G401 (cell line): ENCODE measurements around the gene ATP5F1E. TPM values are rescaled to one million over a fixed set of nuclear protein-coding genes. Genes with fewer than 3 reads are reported as not detected.

Experiments used
- DNase-seq: peaks from one replicate; pipeline ENCODE4 v3.0.0-alpha.2; 2015; ENCODE audit warnings: low spot score
- in situ Hi-C: cut with HindIII; loops from 2 replicates; pipeline ENCODE4 v1.10.0; 2016; ENCODE audit warnings: low sequenced_read_pairs, mixed read lengths
- total RNA-seq: library from RNA; depleted of rRNA; stranded (reverse); fragments of >200 nt; shearing (Covaris generic); gene quantifications from 2 replicates; pipeline ENCODE4 v1.2.3, GENCODE V29; 2014

Gene ATP5F1E
- total RNA-seq, 1 experiment from 2014 or later, result 35.4 TPM

GRCh38 chr20:59010321-59010994 lies 21.7 kb downstream of the ATP5F1E start:
- in situ Hi-C loops, result no loop called here
- no peak for DNase-seq

GRCh38 chr20:59008715-59009336 lies 23.3 kb downstream of the ATP5F1E start:
- no peak for DNase-seq
- in situ Hi-C loops, result no loop called here

GRCh38 chr20:59007665-59008511 lies 24.2 kb downstream of the ATP5F1E start:
- no peak for DNase-seq
- in situ Hi-C loops, result no loop called here

- no peak for DNase-seq
- in situ Hi-C loops, result no loop called here
These were observed 25.1 kb downstream of the ATP5F1E start, which contains the start of gene CTSZ for GRCh38 chr20:59006864-59007664. Gene CTSZ, minus strand, starts transcription at chr20:59007254. Its CDS starts 126 bp downstream, at chr20:59007128.

- DNase-seq, result peak; percentile 41
- in situ Hi-C loops, result no loop called here
These were observed 25.8 kb downstream of the ATP5F1E start for GRCh38 chr20:59006167-59006863.

GRCh38 chr20:59005523-59006166 lies 26.5 kb downstream of the ATP5F1E start:
- in situ Hi-C loops, result no loop called here

GRCh38 chr20:59004763-59005522 lies 27.2 kb downstream of the ATP5F1E start:
- in situ Hi-C loops, result no loop called here
- peak; percentile 37 for DNase-seq

More at GRCh38 chr20:59005523-59006166, 26.5 kb downstream of the ATP5F1E start:
- no peak for DNase-seq

GRCh38 chr20:59004493-59004762 lies 27.7 kb downstream of the ATP5F1E start:
- no peak for DNase-seq
- in situ Hi-C loops, result no loop called here

DNA sequence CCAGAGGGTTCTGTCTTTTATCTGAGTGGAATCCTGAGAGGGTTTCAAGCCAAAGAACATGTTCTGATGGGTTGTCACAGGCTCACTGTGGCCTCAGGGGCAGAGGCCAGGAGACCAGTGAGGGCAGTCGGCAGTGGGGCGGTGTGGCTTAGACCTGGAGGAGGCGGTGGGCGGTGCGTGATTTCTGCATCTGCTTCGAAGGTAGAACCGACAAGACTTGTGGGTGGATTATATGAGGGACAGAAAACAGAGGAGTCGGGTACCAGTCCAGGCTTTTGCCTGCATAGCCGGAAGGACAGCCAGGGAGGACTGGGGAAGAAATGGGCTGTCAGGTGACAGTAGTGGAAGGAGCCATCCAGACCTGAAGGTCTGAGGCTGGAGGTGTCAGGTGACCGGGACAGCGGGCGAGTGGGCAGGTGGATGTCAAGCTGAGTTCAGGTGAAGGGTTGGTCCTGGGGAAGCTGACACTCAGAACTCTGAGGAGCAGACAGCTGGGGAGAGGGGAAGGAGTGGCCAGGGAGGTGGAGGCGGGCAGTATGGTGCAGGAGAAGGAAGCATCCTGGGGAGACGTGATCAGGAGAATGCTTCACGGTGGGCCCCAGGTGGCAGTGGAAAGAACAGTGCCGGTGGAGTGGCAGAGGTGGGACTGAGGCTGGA lies 28.2 kb downstream of the ATP5F1E start:
- DNase-seq, result peak; percentile 49
- in situ Hi-C loops, result no loop called here

DNA sequence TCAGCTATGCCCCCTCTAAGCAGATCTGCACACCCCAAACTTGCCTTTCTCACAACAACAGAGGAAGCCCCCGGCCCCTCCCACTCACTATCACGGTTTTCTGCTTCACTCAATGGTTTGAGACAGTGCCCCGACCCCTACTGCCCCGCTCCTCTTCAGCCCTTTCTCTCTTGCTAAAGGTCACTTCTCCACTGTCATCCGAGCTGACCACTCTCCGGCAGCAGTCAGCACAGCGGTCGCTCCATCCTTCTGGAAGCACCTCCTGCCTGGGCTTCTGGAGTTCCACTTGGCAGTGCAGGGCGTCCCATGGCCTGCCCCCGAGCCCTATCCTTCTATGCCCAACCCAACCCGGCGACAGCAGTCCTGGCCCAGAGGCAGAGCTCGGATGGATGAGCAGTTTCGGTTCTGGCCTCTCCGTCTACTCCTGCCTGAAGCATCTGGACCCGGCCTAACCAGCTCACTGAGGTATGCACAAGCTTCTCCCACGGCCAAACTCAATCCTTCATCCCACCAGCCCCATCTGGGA lies 29.2 kb downstream of the ATP5F1E start:
- in situ Hi-C loops, result no loop called here

DNA sequence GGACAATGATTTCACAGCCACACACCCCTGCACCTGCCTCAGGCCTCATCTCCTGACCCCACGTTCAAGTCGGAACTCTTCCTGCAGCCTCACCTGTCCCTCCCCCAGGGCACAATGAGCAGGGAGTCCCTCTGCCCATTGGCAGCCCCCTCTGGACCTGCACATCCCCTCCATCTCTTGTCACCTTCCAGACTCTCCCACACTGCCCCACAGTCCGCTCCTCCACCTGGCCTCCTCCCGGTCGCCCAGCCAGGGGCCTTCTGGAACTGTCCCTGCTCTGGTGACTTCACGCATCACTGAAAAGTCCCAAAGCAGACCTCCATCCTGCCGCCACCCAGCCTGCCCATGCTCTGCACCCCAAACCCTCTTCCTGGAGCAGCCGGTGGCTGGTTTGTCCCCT lies 29.7 kb downstream of the ATP5F1E start:
- in situ Hi-C loops, result no loop called here
- no peak for DNase-seq

More for the DNA sequence above, 29.2 kb downstream of the ATP5F1E start:
- DNase-seq, result no peak

DNA sequence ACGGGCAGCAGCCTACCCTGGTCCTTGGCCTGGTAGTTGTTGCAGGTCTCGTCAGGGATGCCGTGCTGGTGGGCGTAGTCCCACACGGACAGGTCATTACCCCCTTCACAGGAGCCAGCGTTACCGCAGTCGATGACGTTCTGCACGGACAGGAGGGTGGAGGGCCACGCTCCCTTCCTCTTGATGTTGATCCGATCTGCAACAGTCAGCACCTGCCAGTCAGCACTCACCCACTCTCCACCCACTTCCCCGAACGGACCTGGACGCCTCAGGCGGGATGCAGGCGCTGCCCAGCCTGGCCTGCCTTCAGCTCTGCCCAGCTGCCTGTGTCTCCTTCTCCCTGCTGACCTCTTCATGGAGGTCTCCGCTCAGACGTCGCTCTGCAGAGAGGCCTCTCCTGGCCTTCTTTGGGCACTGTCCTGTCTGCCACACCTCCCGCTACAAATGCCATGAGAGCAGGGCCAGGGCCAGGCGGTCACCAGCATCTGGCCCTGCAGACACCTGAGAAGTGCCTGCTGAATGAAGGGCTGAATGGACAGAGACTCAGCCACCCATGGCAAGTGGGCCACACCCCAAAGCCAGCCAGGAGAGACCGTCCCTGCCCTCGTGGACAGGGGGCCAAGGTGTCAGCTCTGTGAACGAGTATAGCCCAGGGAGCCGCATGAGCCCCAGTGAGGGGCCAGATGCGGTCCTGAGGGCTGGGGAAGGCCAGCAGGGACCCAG lies 30.5 kb downstream of the ATP5F1E start:
- DNase-seq, result no peak
- in situ Hi-C loops, result no loop called here

DNA sequence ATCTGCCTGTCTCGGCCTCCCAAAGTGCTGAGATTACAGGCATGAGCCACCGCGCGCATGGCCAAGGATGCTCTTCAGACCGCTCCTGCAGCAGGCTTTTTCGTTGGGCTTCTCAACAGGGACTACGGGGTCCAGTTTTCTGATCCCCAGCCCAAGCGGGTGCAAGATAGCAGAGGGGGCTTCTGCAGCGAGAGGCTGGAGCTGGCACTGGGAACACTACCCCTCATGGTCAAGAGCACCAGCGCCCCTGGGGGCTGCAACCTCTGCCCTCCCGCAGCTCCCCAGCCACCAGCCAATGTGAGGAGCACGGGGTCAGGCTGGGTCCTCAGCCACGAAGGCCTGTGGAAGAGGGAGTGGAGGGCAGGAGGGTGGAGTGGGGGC lies 31.1 kb downstream of the ATP5F1E start:
- DNase-seq, result no peak
- in situ Hi-C loops, result no loop called here

- no peak for DNase-seq
- in situ Hi-C loops, result no loop called here
These were observed 31.8 kb downstream of the ATP5F1E start for GRCh38 chr20:59000326-59000725.

DNA sequence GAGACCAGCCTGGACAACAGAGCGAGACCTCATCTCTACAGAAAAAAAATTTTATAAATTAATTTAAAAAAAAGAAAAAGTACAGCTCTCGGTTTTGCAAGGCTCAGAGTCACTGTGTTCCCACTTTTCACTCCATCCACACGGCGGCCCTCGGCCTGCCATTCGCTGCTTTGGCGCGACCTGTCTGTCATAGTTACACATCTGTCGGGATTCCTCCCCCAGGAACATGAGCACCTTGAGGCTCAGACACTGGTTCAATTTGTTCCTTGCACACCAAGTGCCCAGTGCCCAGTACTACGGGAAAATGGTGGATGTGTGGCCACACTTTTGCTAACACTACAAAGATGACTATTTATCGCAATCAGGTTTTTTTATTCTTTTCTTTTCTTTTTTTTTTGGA lies 33.5 kb downstream of the ATP5F1E start:
- DNase-seq, result no peak
- in situ Hi-C loops, result no loop called here

- DNase-seq, result no peak
- in situ Hi-C loops, result no loop called here
These were observed 34.9 kb downstream of the ATP5F1E start for GRCh38 chr20:58997141-58997770.
